Kidney (tissue), 14 donors: ENCODE results near the gene CCSER2. TPM values are rescaled to one million over a fixed set of nuclear protein-coding genes. Genes with fewer than 3 reads are reported as not detected.

Experiments used
- DNase-seq, 5 donors: peaks; one replicate each; pipeline ENCODE4 v3.0.0-alpha.2; 2013 to 2020
- FAIRE-seq: peaks from 2 replicates; lab custom pipeline; 2012; peaks lifted over from hg19 to GRCh38; lab: Jason Lieb, UNC
- H3K27ac ChIP-seq, 2 donors: one replicate each; pipeline ENCODE4 v1.7.0; 2013; ENCODE audit warnings: low read depth in 2 of 2, low read length in 2 of 2, inconsistent platforms in 1 of 2
- H3K27me3 ChIP-seq: one replicate; pipeline ENCODE4 v1.7.1; 2013; ENCODE audit warnings: low read length, inconsistent platforms; ENCODE audit not compliant: control insufficient read depth, insufficient read depth
- H3K36me3 ChIP-seq, 3 donors: one replicate each; pipeline versions ENCODE4 v1.7.0 to v1.7.1; 2013; ENCODE audit warnings: low read length in 3 of 3, control low read depth in 1 of 3, inconsistent platforms in 1 of 3; ENCODE audit not compliant: insufficient read depth in 3 of 3, control insufficient read depth in 2 of 3
- H3K4me1 ChIP-seq, 3 donors: one replicate each; pipeline versions ENCODE4 v1.7.0 to v1.7.1; 2013; ENCODE audit warnings: low read length in 3 of 3, inconsistent platforms in 1 of 3, low read depth in 1 of 3; ENCODE audit not compliant: control insufficient read depth in 2 of 3, insufficient read depth in 2 of 3
- H3K4me3 ChIP-seq, 3 donors: one replicate each; pipeline versions ENCODE4 v1.7.0 to v1.8.1; 2013; ENCODE audit warnings: low read length in 3 of 3, control low read depth in 1 of 3, inconsistent platforms in 1 of 3
- H3K9ac ChIP-seq, 3 donors: one replicate each; pipeline versions ENCODE4 v1.7.0 to v1.7.1; 2013; ENCODE audit warnings: low read length in 3 of 3, control low read depth in 1 of 3, inconsistent platforms in 1 of 3
- H3K9me3 ChIP-seq, 3 donors: one replicate each; pipeline versions ENCODE4 v1.7.0 to v1.7.1; 2013; ENCODE audit warnings: low read length in 3 of 3, control low read depth in 1 of 3, inconsistent platforms in 1 of 3; ENCODE audit not compliant: control insufficient read depth in 2 of 3, insufficient read depth in 1 of 3
- CTCF ChIP-seq: IDR thresholded peaks from 3 replicates; pipeline ENCODE4 v1.5.1; 2012; ENCODE audit warnings: mild to moderate bottlenecking, moderate library complexity, borderline replicate concordance; ENCODE audit not compliant: insufficient read depth; ENCODE audit errors: extremely low read depth
- intact Hi-C: fragments of 100-400 bp; cut with DNase I; formaldehyde crosslinking; loops from one replicate; pipeline ENCODE4 v1.11.1; 2022
- polyA plus RNA-seq: library from polyadenylated mRNA; stranded (reverse); fragments of 350-450 nt; fragmentation: Illumina TruSeq; extraction: RNeasy Lipid Tissue Mini Kit (QIAGEN cat#74804); gene quantifications from one replicate; pipeline ENCODE4 v1.2.3, GENCODE V29; 2014; ENCODE audit warnings: low read depth, low replicate concordance; ENCODE audit not compliant: insufficient read depth
- total RNA-seq: library from RNA; stranded (reverse); fragmentation: NEBNext Ultra II Directional; extraction: Animal tissue kit (Norgen Biotek cat#: 25700); gene quantifications from one replicate; pipeline ENCODE4 v1.2.1, GENCODE V29; 2021
- donor health status: control.
- donor health status: control.
- donor health status: control.
- donor health status: control.
- donor health status: control.
- donor health status: DM: yes; HTN: yes; CAD: no.
- donor health status: Normal renal cell carcinoma (clear cell type).

CCSER2 gene
- total and polyA plus RNA-seq, 2 donors from 2014 or later = 12.6 to 46.4 TPM

- Histone ChIP-seq H3K27ac (no peak overlapping the region), H3K9ac (no peak overlapping the region), H3K27me3 (no peaks in the 10 kb centered on the region), H3K4me3 (no peak overlapping the region), H3K9me3 (no peaks in the 10 kb centered on the region), H3K4me1 (no peaks in the 10 kb centered on the region), H3K36me3 (no peaks in the 10 kb centered on the region)
- DNase-seq = no peak
- no peak for FAIRE-seq
- intact Hi-C loops = no loop called here
- no peak for TF ChIP-seq CTCF
Observed at GRCh38 chr10:84302223-84302622, 26.2 kb upstream of the CCSER2 start.

DNA sequence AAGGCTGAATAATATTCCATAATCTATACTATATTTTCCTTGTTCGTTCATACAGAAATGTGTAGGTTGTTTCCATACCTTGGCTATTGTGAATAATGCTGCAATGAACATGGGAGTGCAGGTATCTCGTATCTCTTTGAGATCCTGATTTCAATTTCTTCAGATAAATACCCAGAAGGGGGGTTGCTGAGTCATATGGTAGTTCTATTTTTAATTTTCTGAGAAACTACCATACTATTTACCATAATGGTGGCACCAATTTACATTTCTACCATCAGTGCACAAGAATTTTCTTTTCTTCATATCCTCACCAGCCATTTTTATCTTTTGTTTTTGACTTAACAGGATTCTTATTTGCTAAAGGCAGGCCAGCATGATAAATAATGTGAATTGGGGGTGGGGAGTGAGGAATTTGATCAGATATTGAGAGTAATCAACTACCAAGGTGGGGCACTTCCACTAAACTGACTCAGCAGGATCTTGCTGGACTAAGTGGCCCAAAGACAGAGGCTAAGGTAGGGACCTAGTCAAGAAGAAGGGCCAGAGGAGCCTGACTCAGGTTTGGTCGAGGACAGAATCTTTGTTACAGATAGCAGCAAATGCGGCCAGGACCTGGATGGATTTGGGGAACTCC, 21.5 kb upstream of the CCSER2 start:
- FAIRE-seq (no peak), DNase-seq (no peak)
- H3K9me3 ChIP-seq = no peaks in the 10 kb centered on the region
- H3K27ac ChIP-seq = no peak overlapping the region
- no peaks in the 10 kb centered on the region for H3K36me3 ChIP-seq
- no peaks in the 10 kb centered on the region for H3K27me3 ChIP-seq
- intact Hi-C loops = no loop called here
- H3K4me3 ChIP-seq = no peak overlapping the region
- TF ChIP-seq CTCF = no peak
- H3K4me1 ChIP-seq = peaks cover 0 to 3% (median 0%) of the 10 kb centered on the region in 3 donors
- no peak overlapping the region for H3K9ac ChIP-seq

DNA sequence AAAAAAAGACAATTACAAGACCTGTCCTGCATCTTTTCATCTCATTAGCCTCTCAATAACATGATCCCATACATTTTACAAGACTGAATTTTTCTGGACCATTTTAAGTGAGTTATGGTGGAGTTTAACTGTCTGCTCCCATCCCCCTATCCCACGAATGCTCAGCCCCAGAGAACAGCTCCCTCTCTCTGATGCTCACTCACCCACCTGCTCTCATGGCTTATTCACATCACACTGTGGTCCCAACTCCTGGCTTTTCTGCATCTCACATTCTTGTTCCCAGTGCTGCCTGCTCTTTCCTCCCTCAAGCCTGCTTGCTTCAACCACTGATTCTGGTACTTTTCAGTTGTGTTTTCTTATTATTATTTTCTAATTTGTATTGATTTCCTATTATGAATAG, 20.4 kb upstream of the CCSER2 start:
- intact Hi-C loops = no loop called here
- Histone ChIP-seq H3K27me3 (no peaks in the 10 kb centered on the region), H3K9me3 (no peaks in the 10 kb centered on the region), H3K36me3 (no peaks in the 10 kb centered on the region), H3K4me1 (peaks cover 0 to 3% (median 0%) of the 10 kb centered on the region in 3 donors), H3K4me3 (no peak overlapping the region), H3K9ac (no peak overlapping the region), H3K27ac (no peak overlapping the region)
- TF ChIP-seq CTCF = no peak
- DNase-seq (no peak), FAIRE-seq (no peak)
